IMR-90 (cell line): ENCODE measurements around the gene PSMD8. TPM values are rescaled to one million over a fixed set of nuclear protein-coding genes. Genes with fewer than 3 reads are reported as not detected.

Source experiments
- ATAC-seq: fragments of 200-7000 bp; cut with Tn5 transposase; 2 replicates; pipeline ENCODE4 v1.9.1; 2020; ENCODE audit warnings: low read depth, mild to moderate bottlenecking, moderate library complexity
- BruUV-seq: library from RNA; stranded (reverse); fragments of 400-500 nt; replicated peaks from 2 replicates; lab custom pipeline; 2021; lab: Mats Ljungman, UMichigan
- CTCF ChIA-PET: fragments of 300-600 bp; formaldehyde crosslinking; extraction: SDS; loops from one replicate; lab custom pipeline; 2021; ENCODE audit warnings: antibody characterized with exemption; lab: Yijun Ruan, JAX
- POLR2A ChIA-PET: fragments of 300-600 bp; sonication (Branson Sonifier 250); formaldehyde crosslinking; loops from one replicate; lab custom pipeline; 2022; ENCODE audit warnings: antibody characterized with exemption; ENCODE audit not compliant: unreplicated experiment; lab: Charles Lee
- DNase-seq: peaks from one replicate; pipeline ENCODE4 v3.0.0; 2013
- H2AFZ ChIP-seq: replicated peaks from 2 replicates; pipeline ENCODE3; 2013; ENCODE audit warnings: low read length, mild to moderate bottlenecking; ENCODE audit not compliant: poor library complexity
- H2AK5ac ChIP-seq: 2 replicates; pipeline ENCODE4 v1.6.1; 2013; ENCODE audit warnings: low read depth, low read length, inconsistent platforms
- H2AK9ac ChIP-seq: replicated peaks from 2 replicates; pipeline ENCODE3; 2013; ENCODE audit warnings: mild to moderate bottlenecking, low read depth, low read length, moderate library complexity; ENCODE audit not compliant: poor library complexity
- H2BK120ac ChIP-seq: 2 replicates; pipeline ENCODE4 v1.6.1; 2013; ENCODE audit warnings: low read depth, low read length, inconsistent platforms
- H2BK15ac ChIP-seq: 3 replicates; pipeline ENCODE4 v1.6.1; 2013; ENCODE audit warnings: low read depth, low read length, inconsistent platforms
- H2BK20ac ChIP-seq: 2 replicates; pipeline ENCODE4 v1.6.1; 2013; ENCODE audit warnings: low read depth, mild to moderate bottlenecking, inconsistent platforms, low read length, moderate library complexity
- H2BK5ac ChIP-seq: 2 replicates; pipeline ENCODE4 v1.6.1; 2013; ENCODE audit warnings: mild to moderate bottlenecking, low read depth, low read length, inconsistent platforms; ENCODE audit not compliant: poor library complexity, severe bottlenecking
- H3K14ac ChIP-seq: replicated peaks from 2 replicates; pipeline ENCODE4 v1.6.1; 2013; ENCODE audit warnings: low read depth, low read length, inconsistent platforms
- H3K18ac ChIP-seq: 2 replicates; pipeline ENCODE4 v1.6.1; 2013; ENCODE audit warnings: low read depth, low read length, control low read depth
- H3K23ac ChIP-seq: 2 replicates; pipeline ENCODE4 v1.6.1; 2013; ENCODE audit warnings: low read depth, low read length, inconsistent platforms
- H3K27ac ChIP-seq: 2 replicates; pipeline ENCODE4 v1.5.1; 2013; ENCODE audit warnings: mild to moderate bottlenecking, control low read depth, low read length; ENCODE audit not compliant: insufficient read depth
- H3K27me3 ChIP-seq: 2 replicates; pipeline ENCODE4 v1.6.1; 2013; ENCODE audit warnings: low read length; ENCODE audit not compliant: control insufficient read depth, insufficient read depth
- H3K36me3 ChIP-seq: 2 replicates; pipeline ENCODE4 v1.6.1; 2013; ENCODE audit warnings: low read length, mixed read lengths; ENCODE audit not compliant: control insufficient read depth, insufficient read depth
- H3K4ac ChIP-seq: 2 replicates; pipeline ENCODE4 v1.6.1; 2013; ENCODE audit warnings: low read depth, low read length, inconsistent platforms
- H3K4me1 ChIP-seq: 2 replicates; pipeline ENCODE4 v1.6.1; 2013; ENCODE audit warnings: low read length, mixed read lengths; ENCODE audit not compliant: control insufficient read depth, insufficient read depth
- H3K4me2 ChIP-seq: 2 replicates; pipeline ENCODE4 v1.6.1; 2013; ENCODE audit warnings: low read depth, mild to moderate bottlenecking, control low read depth, low read length, moderate library complexity
- H3K4me3 ChIP-seq: 2 replicates; pipeline ENCODE4 v1.5.1; 2013; ENCODE audit warnings: low read depth, mild to moderate bottlenecking, control low read depth, low read length, moderate library complexity; ENCODE audit not compliant: insufficient read depth
- H3K56ac ChIP-seq: 2 replicates; pipeline ENCODE4 v1.6.1; 2013; ENCODE audit warnings: low read length, inconsistent platforms; ENCODE audit not compliant: insufficient read depth; ENCODE audit errors: extremely low read depth
- H3K79me1 ChIP-seq, 2 experiments: 2 replicates each; pipeline ENCODE4 v1.6.1; 2013; ENCODE audit warnings: low read length in 2 of 2, inconsistent platforms in 1 of 2, low read depth in 1 of 2
- H3K9ac ChIP-seq: 2 replicates; pipeline ENCODE4 v1.6.1; 2013; ENCODE audit warnings: low read depth, low read length, control low read depth
- H3K9me1 ChIP-seq: 2 replicates; pipeline ENCODE4 v1.6.1; 2013; ENCODE audit warnings: low read length, inconsistent platforms; ENCODE audit not compliant: insufficient read depth
- H3K9me3 ChIP-seq: 2 replicates; pipeline ENCODE4 v1.6.1; 2013; ENCODE audit warnings: low read length; ENCODE audit not compliant: control insufficient read depth, insufficient read depth
- H4K20me1 ChIP-seq: 2 replicates; pipeline ENCODE4 v1.6.1; 2013; ENCODE audit warnings: low read length, inconsistent platforms; ENCODE audit not compliant: insufficient read depth
- H4K5ac ChIP-seq: 2 replicates; pipeline ENCODE4 v1.6.1; 2013; ENCODE audit warnings: mild to moderate bottlenecking, low read depth, low read length, control low read depth
- H4K8ac ChIP-seq, 2 experiments: 2 replicates each; pipeline ENCODE4 v1.6.1; 2013; ENCODE audit warnings: low read depth in 2 of 2, low read length in 2 of 2, control low read depth in 1 of 2, inconsistent platforms in 1 of 2
- H4K91ac ChIP-seq: 2 replicates; pipeline ENCODE4 v1.6.1; 2013; ENCODE audit warnings: low read depth, low read length, inconsistent platforms; ENCODE audit not compliant: insufficient read depth
- BHLHE40 ChIP-seq: fragments of 150-350 bp; IDR thresholded peaks from 2 replicates; pipeline ENCODE4 v1.6.1; 2016; ENCODE audit warnings: mild to moderate bottlenecking, low read depth, low read length
- CEBPB ChIP-seq: IDR thresholded peaks from 2 replicates; pipeline ENCODE4 v1.6.1; 2012; ENCODE audit warnings: low read depth, low read length, improper control_type of control experiment
- ELK1 ChIP-seq: fragments of 150-350 bp; IDR thresholded peaks from 2 replicates; pipeline ENCODE4 v1.6.1; 2016; ENCODE audit warnings: low read depth, mild to moderate bottlenecking, low read length, moderate library complexity, borderline replicate concordance
- FOS ChIP-seq: fragments of 150-350 bp; IDR thresholded peaks from 2 replicates; pipeline ENCODE4 v1.6.1; 2016; ENCODE audit warnings: low read depth, low read length
- MAFK ChIP-seq: IDR thresholded peaks from 2 replicates; pipeline ENCODE4 v1.6.1; 2012; ENCODE audit warnings: low read depth, low read length, improper control_type of control experiment
- MAZ ChIP-seq: IDR thresholded peaks from 2 replicates; pipeline ENCODE4 v1.6.1; 2012; ENCODE audit warnings: low read depth, mild to moderate bottlenecking, low read length, improper control_type of control experiment, moderate library complexity, borderline replicate concordance
- NFE2L2 ChIP-seq: fragments of 150-350 bp; IDR thresholded peaks from 2 replicates; pipeline ENCODE4 v1.6.1; 2016; ENCODE audit warnings: low read depth, mild to moderate bottlenecking, low read length
- RAD21 ChIP-seq: IDR thresholded peaks from 2 replicates; pipeline ENCODE4 v1.6.1; 2012; ENCODE audit warnings: low read length, improper control_type of control experiment
- SMC3 ChIP-seq: fragments of 150-350 bp; IDR thresholded peaks from 2 replicates; pipeline ENCODE4 v1.6.1; 2016; ENCODE audit warnings: low read depth, mild to moderate bottlenecking, antibody characterized with exemption, low read length, moderate library complexity
- USF2 ChIP-seq: fragments of 150-350 bp; IDR thresholded peaks from 2 replicates; pipeline ENCODE4 v1.6.1; 2017; ENCODE audit warnings: mild to moderate bottlenecking, antibody characterized with exemption, low read length, low read depth
- WGBS, 2 experiments: methylation state at CpG; one replicate each; pipeline versions ENCODE4 v1.1.5 to v1.1.7; 2013; ENCODE audit warnings: missing lambda C conversion rate in 2 of 2; ENCODE audit not compliant: insufficient read length in 1 of 2; ENCODE audit errors: extremely low coverage in 2 of 2; 5-methylcytosine and 5-hydroxymethylcytosine counted together
- dilution Hi-C: fragments of 300-500 bp; cut with HindIII; formaldehyde crosslinking; loops from one replicate; pipeline ENCODE4 v1.14.3; 2018; ENCODE audit warnings: low sequenced_read_pairs; ENCODE audit not compliant: unreplicated experiment
- in situ Hi-C: fragments of 300-500 bp; cut with MboI; formaldehyde crosslinking; loops from 3 replicates; pipeline ENCODE4 v1.14.3; 2019; ENCODE audit warnings: low sequenced_read_pairs, inconsistent platforms, mixed read lengths
- intact Hi-C: fragments of 100-400 bp; cut with micrococcal nuclease; formaldehyde crosslinking; loops from 2 replicates; pipeline ENCODE4 v1.10.0; 2022
- polyA plus RNA-seq, 3 experiments: library from polyadenylated mRNA; depleted of rRNA; stranded (reverse); fragments of >200 nt; gene quantifications; 2 replicates each; pipeline ENCODE4 v1.2.3, GENCODE V29; 2012; ENCODE audit warnings: low replicate concordance in 1 of 3
- total RNA-seq: library from RNA; depleted of rRNA; stranded (reverse); fragments of >200 nt; gene quantifications from 2 replicates; pipeline ENCODE4 v1.2.3, GENCODE V29; 2012
- TF ChIP-seq, protein P1 (sequence below): conservative IDR thresholded peaks from 2 replicates; pipeline ENCODE4 v1.5.1; 2012; ENCODE audit warnings: mild to moderate bottlenecking, low read depth, low read length, improper control_type of control experiment

The PSMD8 gene
- total and polyA plus RNA-seq, 2 of the 4 experiments (the other 2 are of a cell fraction) = 475 to 644 TPM

- no peak overlapping the region for H3K27ac ChIP-seq
- no peak overlapping the region for H2AFZ ChIP-seq
- intact Hi-C loops (no loop called here), in situ Hi-C loops (no loop called here), dilution Hi-C loops (no loop called here)
- no peak overlapping the region for H3K56ac ChIP-seq
- H2BK15ac ChIP-seq = no peak overlapping the region
- DNase-seq = no peak
- no peak overlapping the region for H4K5ac ChIP-seq
- 0 out of 2 replicates have a peak, but pooled peaks cover 3% of the 10 kb centered on the region for H4K20me1 ChIP-seq
- no peak overlapping the region for H2BK120ac ChIP-seq
- H3K27me3 ChIP-seq = peaks cover 48% of the 10 kb centered on the region
- H3K4ac ChIP-seq = no peak overlapping the region
- no peak overlapping the region for H3K4me3 ChIP-seq
- no TSS peak for BruUV-seq
- H3K14ac ChIP-seq = no peak overlapping the region
- no peak overlapping the region for H4K8ac ChIP-seq
- no peak overlapping the region for H3K23ac ChIP-seq
- TF ChIP-seq MAZ (no peak), SMC3 (no peak), FOS (no peak), ELK1 (no peak), USF2 (no peak), MAFK (no peak), NFE2L2 (no peak), BHLHE40 (no peak), CEBPB (no peak), RAD21 (no peak)
- TF ChIP-seq, protein P1, sequence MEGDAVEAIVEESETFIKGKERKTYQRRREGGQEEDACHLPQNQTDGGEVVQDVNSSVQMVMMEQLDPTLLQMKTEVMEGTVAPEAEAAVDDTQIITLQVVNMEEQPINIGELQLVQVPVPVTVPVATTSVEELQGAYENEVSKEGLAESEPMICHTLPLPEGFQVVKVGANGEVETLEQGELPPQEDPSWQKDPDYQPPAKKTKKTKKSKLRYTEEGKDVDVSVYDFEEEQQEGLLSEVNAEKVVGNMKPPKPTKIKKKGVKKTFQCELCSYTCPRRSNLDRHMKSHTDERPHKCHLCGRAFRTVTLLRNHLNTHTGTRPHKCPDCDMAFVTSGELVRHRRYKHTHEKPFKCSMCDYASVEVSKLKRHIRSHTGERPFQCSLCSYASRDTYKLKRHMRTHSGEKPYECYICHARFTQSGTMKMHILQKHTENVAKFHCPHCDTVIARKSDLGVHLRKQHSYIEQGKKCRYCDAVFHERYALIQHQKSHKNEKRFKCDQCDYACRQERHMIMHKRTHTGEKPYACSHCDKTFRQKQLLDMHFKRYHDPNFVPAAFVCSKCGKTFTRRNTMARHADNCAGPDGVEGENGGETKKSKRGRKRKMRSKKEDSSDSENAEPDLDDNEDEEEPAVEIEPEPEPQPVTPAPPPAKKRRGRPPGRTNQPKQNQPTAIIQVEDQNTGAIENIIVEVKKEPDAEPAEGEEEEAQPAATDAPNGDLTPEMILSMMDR = no peak
- CTCF ChIA-PET = no interaction called here
- WGBS, 2 experiments = 70% methylated on average over 4 of the region's 18 CpGs; no CpG with 5 or more reads in 1 of the 2 experiments
- H2BK5ac ChIP-seq = no peak overlapping the region
- no peak overlapping the region for H2BK20ac ChIP-seq
- H3K4me1 ChIP-seq = no peaks in the 10 kb centered on the region
- no peak overlapping the region for H3K18ac ChIP-seq
- no peaks in the 10 kb centered on the region for H3K79me1 ChIP-seq
- ATAC-seq = no peak
- H2AK5ac ChIP-seq = no peak overlapping the region
- H3K9ac ChIP-seq = no peak overlapping the region
- H3K4me2 ChIP-seq = no peak overlapping the region
- no peaks in the 10 kb centered on the region for H3K9me3 ChIP-seq
- H3K36me3 ChIP-seq = no peaks in the 10 kb centered on the region
- POLR2A ChIA-PET = interaction anchor here (0.6 kb wide), 1 partner anchor 30 kb away, joined by 3 read pairs; no protein-coding TSS in a partner anchor
- no peak overlapping the region for H4K91ac ChIP-seq
- no peak overlapping the region for H2AK9ac ChIP-seq
- no peaks in the 10 kb centered on the region for H3K9me1 ChIP-seq
Measured at GRCh38 chr19:38359242-38360021, 14.9 kb upstream of the PSMD8 start.
